C4-2B (cell line): Measurements from ENCODE around the gene KIF22.

Experiments used
- CTCF ChIP-seq: fragments of 450-650 bp; conservative IDR thresholded peaks from 2 replicates; pipeline ENCODE4 v1.5.1; 2017; ENCODE audit warnings: mild to moderate bottlenecking
- ZFX ChIP-seq: fragments of 450-650 bp; IDR thresholded peaks from 2 replicates; pipeline ENCODE4 v1.6.1; 2017

GRCh38 chr16:29850998-29851397, 60.4 kb downstream of the KIF22 start:
- no peak for TF ChIP-seq CTCF
- TF ChIP-seq ZFX: no peak
